Hepatocyte (in vitro differentiated cells): ENCODE measurements around the gene MRPS31. TPM values are rescaled to one million over a fixed set of nuclear protein-coding genes. Genes with fewer than 3 reads are reported as not detected.
A peak's percentile ranks its signal among the peaks of the same experiment; 100 is the strongest.

ENCODE experiments used
- DNase-seq: peaks from one replicate; pipeline ENCODE4 v3.0.0-alpha.2; 2016; ENCODE audit warnings: low spot score
- H2AFZ ChIP-seq: fragments of 200-600 bp; sonication (generic); 2 replicates; pipeline ENCODE4 v1.6.0; 2016; ENCODE audit warnings: antibody characterized with exemption, mild to moderate bottlenecking
- H3K27ac ChIP-seq: fragments of 200-600 bp; sonication (generic); 2 replicates; pipeline ENCODE4 v1.5.1; 2016; ENCODE audit warnings: mild to moderate bottlenecking
- H3K27me3 ChIP-seq: fragments of 200-600 bp; sonication (generic); 2 replicates; pipeline ENCODE4 v1.6.1; 2016
- H3K36me3 ChIP-seq: fragments of 200-600 bp; sonication (generic); replicated peaks from 2 replicates; pipeline ENCODE4 v1.5.1; 2016; ENCODE audit warnings: low read depth; ENCODE audit not compliant: insufficient read depth
- H3K4me1 ChIP-seq: fragments of 200-600 bp; sonication (generic); 2 replicates; pipeline ENCODE4 v1.5.1; 2016; ENCODE audit warnings: mild to moderate bottlenecking, moderate library complexity; ENCODE audit not compliant: insufficient read depth
- H3K4me2 ChIP-seq: fragments of 200-600 bp; sonication (generic); 2 replicates; pipeline ENCODE4 v1.6.0; 2016
- H3K4me3 ChIP-seq: fragments of 200-600 bp; sonication (generic); 2 replicates; pipeline ENCODE4 v1.5.1; 2016; ENCODE audit warnings: mild to moderate bottlenecking
- H3K79me2 ChIP-seq: fragments of 200-600 bp; sonication (generic); 2 replicates; pipeline ENCODE4 v1.6.0; 2017; ENCODE audit warnings: mild to moderate bottlenecking
- H3K9me2 ChIP-seq: fragments of 200-600 bp; sonication (generic); replicated peaks from 2 replicates; pipeline ENCODE4 v1.6.0; 2017; ENCODE audit warnings: mild to moderate bottlenecking; ENCODE audit not compliant: insufficient read depth
- H3K9me3 ChIP-seq: fragments of 200-600 bp; sonication (generic); 2 replicates; pipeline ENCODE4 v1.5.1; 2016; ENCODE audit warnings: low read depth, mild to moderate bottlenecking
- H4K20me1 ChIP-seq: fragments of 200-600 bp; sonication (generic); 2 replicates; pipeline ENCODE4 v1.6.0; 2016; ENCODE audit warnings: mild to moderate bottlenecking; ENCODE audit not compliant: insufficient read depth, poor library complexity, severe bottlenecking
- EZH2 ChIP-seq: fragments of 200-600 bp; sonication (generic); IDR thresholded peaks from 2 replicates; pipeline ENCODE4 v1.6.1; 2016; ENCODE audit warnings: antibody characterized with exemption, mild to moderate bottlenecking, borderline replicate concordance
- EZH2phosphoT487 ChIP-seq: fragments of 200-600 bp; sonication (generic); IDR thresholded peaks from one replicate; pipeline ENCODE4 v1.6.1; 2018; ENCODE audit warnings: antibody characterized with exemption, mild to moderate bottlenecking, low read depth, moderate library complexity; ENCODE audit not compliant: unreplicated experiment, severe bottlenecking
- WGBS: methylation state at CpG from one replicate; pipeline ENCODE4 v1.1.6; 2016; ENCODE audit warnings: low lambda C conversion rate; ENCODE audit errors: missing lambda C conversion rate; 5-methylcytosine and 5-hydroxymethylcytosine counted together
- polyA plus RNA-seq: library from polyadenylated mRNA; unstranded; fragments of >200 nt; fragmentation: Nextera tagmentation; extraction: Ambion mirVana; gene quantifications from 2 replicates; pipeline ENCODE4 v1.2.1, GENCODE V29; 2016
- total RNA-seq: library from RNA; depleted of rRNA; stranded (reverse); fragments of >200 nt; gene quantifications from 2 replicates; pipeline ENCODE4 v1.2.3, GENCODE V29; 2014
- TF ChIP-seq, protein P1 (sequence below): fragments of 200-600 bp; sonication (generic); IDR thresholded peaks from 2 replicates; pipeline ENCODE4 v1.5.1; 2016; ENCODE audit warnings: antibody characterized with exemption, mild to moderate bottlenecking; ENCODE audit not compliant: poor library complexity

MRPS31 gene
- total and polyA plus RNA-seq, 2 experiments from 2014 or later, result 27.7 to 34.6 TPM

- TF ChIP-seq, protein P1, sequence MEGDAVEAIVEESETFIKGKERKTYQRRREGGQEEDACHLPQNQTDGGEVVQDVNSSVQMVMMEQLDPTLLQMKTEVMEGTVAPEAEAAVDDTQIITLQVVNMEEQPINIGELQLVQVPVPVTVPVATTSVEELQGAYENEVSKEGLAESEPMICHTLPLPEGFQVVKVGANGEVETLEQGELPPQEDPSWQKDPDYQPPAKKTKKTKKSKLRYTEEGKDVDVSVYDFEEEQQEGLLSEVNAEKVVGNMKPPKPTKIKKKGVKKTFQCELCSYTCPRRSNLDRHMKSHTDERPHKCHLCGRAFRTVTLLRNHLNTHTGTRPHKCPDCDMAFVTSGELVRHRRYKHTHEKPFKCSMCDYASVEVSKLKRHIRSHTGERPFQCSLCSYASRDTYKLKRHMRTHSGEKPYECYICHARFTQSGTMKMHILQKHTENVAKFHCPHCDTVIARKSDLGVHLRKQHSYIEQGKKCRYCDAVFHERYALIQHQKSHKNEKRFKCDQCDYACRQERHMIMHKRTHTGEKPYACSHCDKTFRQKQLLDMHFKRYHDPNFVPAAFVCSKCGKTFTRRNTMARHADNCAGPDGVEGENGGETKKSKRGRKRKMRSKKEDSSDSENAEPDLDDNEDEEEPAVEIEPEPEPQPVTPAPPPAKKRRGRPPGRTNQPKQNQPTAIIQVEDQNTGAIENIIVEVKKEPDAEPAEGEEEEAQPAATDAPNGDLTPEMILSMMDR, result no peak
- TF ChIP-seq EZH2 (no peak), EZH2phosphoT487 (no peak)
- H4K20me1 ChIP-seq, result no peaks in the 10 kb centered on the region
- no peak overlapping the region for H3K4me2 ChIP-seq
- WGBS, result 86% methylated on average over 6 of the region's 6 CpGs
- no peaks in the 10 kb centered on the region for H3K36me3 ChIP-seq
- no peaks in the 10 kb centered on the region for H3K79me2 ChIP-seq
- peak; percentile 33 for DNase-seq
- peaks cover 8% of the 10 kb centered on the region for H3K4me1 ChIP-seq
- no peaks in the 10 kb centered on the region for H3K27me3 ChIP-seq
- H3K4me3 ChIP-seq, result no peak overlapping the region
- H3K9me3 ChIP-seq, result no peaks in the 10 kb centered on the region
- H3K9me2 ChIP-seq, result no peaks in the 10 kb centered on the region
- no peak overlapping the region for H2AFZ ChIP-seq
- peak overlapping the region; percentile 32 for H3K27ac ChIP-seq
Observed at GRCh38 chr13:40772765-40773473, 1.9 kb upstream of the MRPS31 start.

GRCh38 chr13:40770609-40770933 lies 419 bp downstream of the MRPS31 start:
- peaks cover 13% of the 10 kb centered on the region for H3K79me2 ChIP-seq
- H3K27ac ChIP-seq, result peak overlapping the region; percentile 91
- TF ChIP-seq, protein P1, result no peak
- TF ChIP-seq EZH2phosphoT487 (no peak), EZH2 (no peak)
- H4K20me1 ChIP-seq, result no peaks in the 10 kb centered on the region
- DNase-seq, result no peak
- peak overlapping the region; percentile 89 for H2AFZ ChIP-seq
- peak overlapping the region; percentile 89 for H3K4me2 ChIP-seq
- H3K27me3 ChIP-seq, result no peaks in the 10 kb centered on the region
- 2% methylated on average over 9 of the region's 9 CpGs for WGBS
- peak overlapping the region; percentile 84 for H3K4me3 ChIP-seq
- H3K9me2 ChIP-seq, result no peaks in the 10 kb centered on the region
- H3K36me3 ChIP-seq, result no peaks in the 10 kb centered on the region
- H3K9me3 ChIP-seq, result no peaks in the 10 kb centered on the region
- H3K4me1 ChIP-seq, result peaks cover 8% of the 10 kb centered on the region

DNA sequence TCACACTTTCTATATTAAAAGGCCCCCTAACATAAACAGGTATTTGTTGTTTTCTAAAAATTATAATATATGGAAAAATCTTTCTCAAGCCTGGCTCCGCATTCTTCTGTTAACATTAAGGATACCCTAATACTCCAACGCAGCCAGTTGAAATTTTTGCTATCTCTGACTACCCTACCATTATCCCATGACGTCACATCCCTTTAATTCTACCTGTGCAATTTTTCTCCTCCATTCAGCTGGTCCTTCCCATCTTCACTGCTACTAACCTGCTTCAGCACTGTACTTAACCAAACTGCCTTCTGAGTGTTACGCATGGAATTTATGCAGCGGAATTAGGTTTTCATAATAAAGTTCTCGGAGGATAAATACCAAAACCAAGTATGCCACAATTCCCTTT lies 1.0 kb downstream of the MRPS31 start:
- peak overlapping the region; percentile 89 for H2AFZ ChIP-seq
- no peak for DNase-seq
- H3K36me3 ChIP-seq, result no peaks in the 10 kb centered on the region
- H3K27ac ChIP-seq, result peak overlapping the region; percentile 91
- peak overlapping the region; percentile 84 for H3K4me3 ChIP-seq
- no peaks in the 10 kb centered on the region for H3K9me2 ChIP-seq
- H4K20me1 ChIP-seq, result no peaks in the 10 kb centered on the region
- no peaks in the 10 kb centered on the region for H3K9me3 ChIP-seq
- H3K79me2 ChIP-seq, result peaks cover 16% of the 10 kb centered on the region
- H3K27me3 ChIP-seq, result no peaks in the 10 kb centered on the region
- no peak for TF ChIP-seq EZH2
- TF ChIP-seq, protein P1, result no peak
- TF ChIP-seq EZH2phosphoT487, result no peak
- H3K4me2 ChIP-seq, result peak overlapping the region; percentile 89
- peaks cover 8% of the 10 kb centered on the region for H3K4me1 ChIP-seq
- 80% methylated on average over 6 of the region's 6 CpGs for WGBS
